Measurements from ENCODE around the gene FN3KRP. TPM values are rescaled to one million over a fixed set of nuclear protein-coding genes. Genes with fewer than 3 reads are reported as not detected.

Gene FN3KRP
- total RNA-seq, 2 donors from 2014 or later, result 9.8 to 15.6 TPM

GRCh38 chr17:82670661-82671450 is 45.6 kb upstream of the FN3KRP start:
- Histone ChIP-seq H3K4me3 (no peak overlapping the region), H3K27ac (peak overlapping the region in 1 of 2 donors; percentile 34), H3K9me3 (no peaks in the 10 kb centered on the region), H3K36me3 (no peaks in the 10 kb centered on the region), H3K27me3 (replicated peaks; ENCODE audit: insufficient read depth) (no peaks in the 10 kb centered on the region), H3K4me1 (ENCODE audit: control insufficient read depth in 1 of 2, low read depth in 2 of 2) (peaks cover 0 to 6% of the 10 kb centered on the region in 2 donors)
- TF ChIP-seq, protein P1, sequence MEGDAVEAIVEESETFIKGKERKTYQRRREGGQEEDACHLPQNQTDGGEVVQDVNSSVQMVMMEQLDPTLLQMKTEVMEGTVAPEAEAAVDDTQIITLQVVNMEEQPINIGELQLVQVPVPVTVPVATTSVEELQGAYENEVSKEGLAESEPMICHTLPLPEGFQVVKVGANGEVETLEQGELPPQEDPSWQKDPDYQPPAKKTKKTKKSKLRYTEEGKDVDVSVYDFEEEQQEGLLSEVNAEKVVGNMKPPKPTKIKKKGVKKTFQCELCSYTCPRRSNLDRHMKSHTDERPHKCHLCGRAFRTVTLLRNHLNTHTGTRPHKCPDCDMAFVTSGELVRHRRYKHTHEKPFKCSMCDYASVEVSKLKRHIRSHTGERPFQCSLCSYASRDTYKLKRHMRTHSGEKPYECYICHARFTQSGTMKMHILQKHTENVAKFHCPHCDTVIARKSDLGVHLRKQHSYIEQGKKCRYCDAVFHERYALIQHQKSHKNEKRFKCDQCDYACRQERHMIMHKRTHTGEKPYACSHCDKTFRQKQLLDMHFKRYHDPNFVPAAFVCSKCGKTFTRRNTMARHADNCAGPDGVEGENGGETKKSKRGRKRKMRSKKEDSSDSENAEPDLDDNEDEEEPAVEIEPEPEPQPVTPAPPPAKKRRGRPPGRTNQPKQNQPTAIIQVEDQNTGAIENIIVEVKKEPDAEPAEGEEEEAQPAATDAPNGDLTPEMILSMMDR (IDR thresholded peaks at IDR 0.05), result no peak
- ATAC-seq (ENCODE audit: insufficient number of reproducible peaks, low FRiP score, low read depth), result no peak
- no peak for DNase-seq (ENCODE audit: low spot score)

DNA sequence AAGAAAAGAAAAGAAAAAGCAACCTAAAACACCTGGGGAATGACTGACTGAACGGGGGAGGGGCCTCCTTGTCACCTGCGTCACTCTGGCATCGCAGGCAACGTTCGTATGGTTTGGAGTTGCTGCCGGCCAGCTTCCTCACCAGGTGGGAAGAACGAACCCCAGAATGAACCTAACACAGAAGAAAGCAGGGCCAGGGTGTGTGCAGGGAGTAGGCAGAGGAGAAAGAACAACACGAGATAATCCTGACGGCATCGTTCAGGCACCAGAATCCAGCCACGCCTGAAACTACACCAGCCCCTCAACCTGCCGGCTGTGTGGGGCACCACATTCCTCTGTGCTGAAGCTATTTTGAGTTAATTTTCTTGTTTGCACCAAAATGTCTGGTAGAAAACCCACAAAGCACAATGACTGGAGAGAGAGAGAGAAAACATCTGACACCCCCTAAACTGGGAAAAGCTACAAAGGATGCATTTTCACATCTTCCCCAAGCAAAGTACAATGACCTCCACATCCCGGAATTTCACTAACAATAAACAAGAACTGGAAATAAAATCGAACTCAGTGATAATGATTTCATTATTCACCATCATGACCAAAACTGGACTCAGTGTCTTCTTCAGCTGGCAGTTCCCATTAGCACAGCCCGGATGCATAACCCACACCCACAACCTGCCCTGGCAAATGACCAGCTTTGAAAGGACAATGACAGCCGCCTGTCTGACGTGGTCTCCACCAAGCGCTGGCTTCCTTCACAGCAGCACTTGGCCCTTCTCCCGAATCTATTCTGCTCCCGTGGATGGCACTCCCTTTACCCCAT is 41.6 kb upstream of the FN3KRP start:
- no peak overlapping the region for H3K4me3 ChIP-seq
- H3K4me1 ChIP-seq (ENCODE audit: control insufficient read depth in 1 of 2, low read depth in 2 of 2), result peaks cover 0 to under 1% of the 10 kb centered on the region in 2 donors
- no peaks in the 10 kb centered on the region for H3K27me3 ChIP-seq (replicated peaks; ENCODE audit: insufficient read depth)
- H3K36me3 ChIP-seq, result no peaks in the 10 kb centered on the region
- H3K9me3 ChIP-seq, result no peaks in the 10 kb centered on the region
- ATAC-seq (ENCODE audit: insufficient number of reproducible peaks, low FRiP score, low read depth) (no peak), DNase-seq (ENCODE audit: low spot score) (no peak)
- H3K27ac ChIP-seq, result no peak overlapping the region
- TF ChIP-seq, protein P1 (IDR thresholded peaks at IDR 0.05), result no peak

GRCh38 chr17:82675476-82676245 is 40.8 kb upstream of the FN3KRP start:
- Histone ChIP-seq H3K4me3 (no peak overlapping the region), H3K4me1 (ENCODE audit: control insufficient read depth in 1 of 2, low read depth in 2 of 2) (no peaks in the 10 kb centered on the region), H3K27me3 (replicated peaks; ENCODE audit: insufficient read depth) (no peaks in the 10 kb centered on the region), H3K36me3 (no peaks in the 10 kb centered on the region), H3K27ac (no peak overlapping the region), H3K9me3 (no peaks in the 10 kb centered on the region)
- TF ChIP-seq, protein P1 (IDR thresholded peaks at IDR 0.05), result no peak
- DNase-seq (ENCODE audit: low spot score) (no peak), ATAC-seq (ENCODE audit: insufficient number of reproducible peaks, low FRiP score, low read depth) (no peak)

GRCh38 chr17:82677353-82677925 is 39.1 kb upstream of the FN3KRP start:
- no peak for ATAC-seq (ENCODE audit: insufficient number of reproducible peaks, low FRiP score, low read depth)
- no peak for DNase-seq (ENCODE audit: low spot score)
- H3K4me3 ChIP-seq, result no peak overlapping the region

More at GRCh38 chr17:82677353-82677925, 39.1 kb upstream of the FN3KRP start:
- H3K4me1 ChIP-seq (ENCODE audit: control insufficient read depth in 1 of 2, low read depth in 2 of 2), result no peaks in the 10 kb centered on the region
- TF ChIP-seq, protein P1 (IDR thresholded peaks at IDR 0.05), result no peak
- H3K27me3 ChIP-seq (replicated peaks; ENCODE audit: insufficient read depth), result no peaks in the 10 kb centered on the region
- H3K27ac ChIP-seq, result no peak overlapping the region
- no peaks in the 10 kb centered on the region for H3K36me3 ChIP-seq
- H3K9me3 ChIP-seq, result peaks cover 3% of the 10 kb centered on the region
